ENCODE data around the gene GRM4.

Gene GRM4

DNA sequence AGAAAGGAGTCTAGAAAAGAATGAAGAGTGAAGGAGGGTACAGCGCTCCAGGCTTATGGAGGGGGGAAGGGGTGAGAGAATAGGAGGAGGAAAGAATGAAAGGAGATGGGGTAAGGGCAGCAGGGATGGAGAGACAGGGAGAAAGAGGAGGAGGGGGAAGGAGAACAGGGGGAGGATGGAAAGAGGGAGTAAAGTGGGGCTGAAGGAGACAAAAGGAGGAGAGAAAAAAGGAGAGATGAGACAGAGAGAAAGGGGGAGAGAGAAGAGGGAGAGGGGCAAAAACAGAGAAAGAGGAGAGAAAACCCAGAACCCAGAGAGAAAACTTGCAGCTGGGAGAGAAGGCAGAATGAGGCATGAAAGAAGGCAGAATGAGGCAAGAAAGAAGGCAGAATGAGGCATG lies 110.7 kb downstream of the GRM4 start:
- Histone ChIP-seq H3K36me3 (ENCODE audit: control insufficient read depth in 1 of 2, insufficient read depth in 2 of 2, low read depth in 1 of 2, low read length in 2 of 2) (no peaks in the 10 kb centered on the region), H3K4me1 (ENCODE audit: control insufficient read depth, insufficient read depth, low read depth, low read length) (peaks cover 4% of the 10 kb centered on the region), H3K27me3 (ENCODE audit: control insufficient read depth in 1 of 2, insufficient read depth in 1 of 2, low read length in 2 of 2) (peaks cover 45 to 90% of the 10 kb centered on the region in 2 experiments), H3K4ac (ENCODE audit: low read depth in 1 of 2, low read length in 2 of 2) (no peak overlapping the region), H2AK5ac (ENCODE audit: low read length, severe bottlenecking) (no peak overlapping the region), H3K18ac (ENCODE audit: low read depth in 1 of 2, low read length in 2 of 2) (no peak overlapping the region), H2BK120ac (ENCODE audit: low read depth, low read length) (no peak overlapping the region), H2BK12ac (ENCODE audit: low read length in 2 of 2) (no peak overlapping the region), H3K4me2 (ENCODE audit: low read length, poor library complexity, severe bottlenecking) (no peak overlapping the region), H3K9ac (ENCODE audit: low read length) (no peak overlapping the region), H4K8ac (ENCODE audit: low read length) (no peak overlapping the region), H3K79me1 (replicated peaks; ENCODE audit: low read length, poor library complexity, severe bottlenecking) (no peaks in the 10 kb centered on the region), H3K14ac (ENCODE audit: low read length in 2 of 2) (no peak overlapping the region), H3K23ac (ENCODE audit: low read length in 2 of 2) (no peak overlapping the region), H4K91ac (ENCODE audit: low read length) (no peak overlapping the region), H3K4me3 (ENCODE audit: insufficient read depth in 1 of 2, low read depth in 1 of 2, low read length in 2 of 2) (no peak overlapping the region), H2BK5ac (ENCODE audit: low read depth, low read length, poor library complexity, severe bottlenecking) (no peak overlapping the region), H2AFZ (ENCODE audit: low read depth, low read length) (no peak overlapping the region), H2BK15ac (ENCODE audit: low read depth, poor library complexity, severe bottlenecking) (no peak overlapping the region), H3K27ac (ENCODE audit: low read length, poor library complexity, severe bottlenecking) (no peak overlapping the region), H3K9me3 (ENCODE audit: control insufficient read depth, low read length) (no peaks in the 10 kb centered on the region)
- 93% methylated on average over 1 of the region's 1 CpG for WGBS
- no peak for DNase-seq

DNA sequence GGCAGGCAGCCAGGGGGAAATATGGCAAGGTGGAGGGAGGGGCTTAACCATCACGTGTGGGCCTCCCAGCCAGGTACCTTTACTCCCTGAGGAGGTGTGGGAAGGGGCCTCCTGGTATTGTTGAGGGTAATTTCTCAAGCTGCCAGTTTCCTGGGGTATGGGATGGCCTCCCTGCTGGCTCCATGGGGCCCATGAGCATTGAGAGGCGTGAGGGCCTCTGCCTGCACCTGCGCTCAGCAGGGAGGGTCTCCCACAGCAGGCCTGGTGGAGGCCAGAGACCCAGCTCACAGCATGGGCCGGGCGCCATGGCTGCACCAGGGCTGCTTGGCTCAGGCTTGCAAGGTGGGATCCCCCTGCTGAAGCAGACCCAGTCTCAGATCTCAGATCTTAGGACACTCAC lies 113.0 kb downstream of the GRM4 start:
- H3K23ac ChIP-seq (ENCODE audit: low read length in 2 of 2): no peak overlapping the region
- no peak overlapping the region for H2AK5ac ChIP-seq (ENCODE audit: low read length, severe bottlenecking)
- H4K8ac ChIP-seq (ENCODE audit: low read length): no peak overlapping the region
- peaks cover 31 to 83% of the 10 kb centered on the region in 2 experiments for H3K27me3 ChIP-seq (ENCODE audit: control insufficient read depth in 1 of 2, insufficient read depth in 1 of 2, low read length in 2 of 2)
- no peak overlapping the region for H2BK15ac ChIP-seq (ENCODE audit: low read depth, poor library complexity, severe bottlenecking)
- no peak overlapping the region for H3K4me3 ChIP-seq (ENCODE audit: insufficient read depth in 1 of 2, low read depth in 1 of 2, low read length in 2 of 2)
- no peak for DNase-seq
- H3K36me3 ChIP-seq (ENCODE audit: control insufficient read depth in 1 of 2, insufficient read depth in 2 of 2, low read depth in 1 of 2, low read length in 2 of 2): no peaks in the 10 kb centered on the region
- no peak overlapping the region for H3K4ac ChIP-seq (ENCODE audit: low read depth in 1 of 2, low read length in 2 of 2)
- no peak overlapping the region for H2BK120ac ChIP-seq (ENCODE audit: low read depth, low read length)
- H3K9me3 ChIP-seq (ENCODE audit: control insufficient read depth, low read length): no peaks in the 10 kb centered on the region
- H4K91ac ChIP-seq (ENCODE audit: low read length): no peak overlapping the region
- H2BK5ac ChIP-seq (ENCODE audit: low read depth, low read length, poor library complexity, severe bottlenecking): no peak overlapping the region
- H3K4me2 ChIP-seq (ENCODE audit: low read length, poor library complexity, severe bottlenecking): no peak overlapping the region
- no peak overlapping the region for H3K14ac ChIP-seq (ENCODE audit: low read length in 2 of 2)
- H3K18ac ChIP-seq (ENCODE audit: low read depth in 1 of 2, low read length in 2 of 2): no peak overlapping the region
- H3K27ac ChIP-seq (ENCODE audit: low read length, poor library complexity, severe bottlenecking): no peak overlapping the region
- peaks cover 4% of the 10 kb centered on the region for H3K4me1 ChIP-seq (ENCODE audit: control insufficient read depth, insufficient read depth, low read depth, low read length)
- no peaks in the 10 kb centered on the region for H3K79me1 ChIP-seq (replicated peaks; ENCODE audit: low read length, poor library complexity, severe bottlenecking)
- no peak overlapping the region for H2BK12ac ChIP-seq (ENCODE audit: low read length in 2 of 2)
- H2AFZ ChIP-seq (ENCODE audit: low read depth, low read length): no peak overlapping the region
- WGBS: 79% methylated on average over 5 of the region's 5 CpGs
- no peak overlapping the region for H3K9ac ChIP-seq (ENCODE audit: low read length)

DNA sequence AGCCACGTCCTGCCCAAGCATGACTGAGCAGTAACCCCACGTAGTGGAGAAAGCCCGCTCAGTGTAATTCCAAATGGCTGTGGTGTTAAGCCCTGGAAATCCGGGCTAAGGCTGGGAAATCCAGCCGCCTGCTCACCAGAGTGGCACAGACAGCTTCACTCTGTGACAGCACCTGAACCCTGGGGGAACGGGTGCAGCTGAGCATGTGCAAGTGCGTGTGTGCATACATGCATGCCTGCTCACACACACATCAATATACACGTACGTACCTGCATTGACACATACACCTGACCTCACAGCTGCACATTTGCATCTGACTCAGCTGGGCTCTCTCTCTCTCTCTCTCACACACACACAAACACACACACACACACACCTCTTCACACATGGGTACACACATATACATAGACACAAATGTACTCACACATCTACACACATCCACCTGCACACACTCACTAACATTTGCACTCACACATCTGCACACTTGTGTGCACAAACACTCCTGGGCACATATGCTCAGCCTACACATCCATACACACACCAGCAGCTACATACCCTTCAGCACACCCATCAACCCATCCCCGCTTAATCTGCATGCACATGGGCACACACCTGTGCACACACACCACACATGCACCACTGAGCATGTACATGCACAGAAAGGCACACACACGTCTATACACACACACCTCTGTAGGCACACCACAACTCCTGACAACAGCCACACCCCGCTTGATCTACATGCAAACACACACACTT lies 114.1 kb downstream of the GRM4 start:
- no peaks in the 10 kb centered on the region for H3K36me3 ChIP-seq (ENCODE audit: control insufficient read depth in 1 of 2, insufficient read depth in 2 of 2, low read depth in 1 of 2, low read length in 2 of 2)
- H2BK15ac ChIP-seq (ENCODE audit: low read depth, poor library complexity, severe bottlenecking): no peak overlapping the region
- H3K79me1 ChIP-seq (replicated peaks; ENCODE audit: low read length, poor library complexity, severe bottlenecking): no peaks in the 10 kb centered on the region
- H3K23ac ChIP-seq (ENCODE audit: low read length in 2 of 2): no peak overlapping the region
- H2BK12ac ChIP-seq (ENCODE audit: low read length in 2 of 2): no peak overlapping the region
- no peak overlapping the region for H3K27ac ChIP-seq (ENCODE audit: low read length, poor library complexity, severe bottlenecking)
- no peak overlapping the region for H4K8ac ChIP-seq (ENCODE audit: low read length)
- no peaks in the 10 kb centered on the region for H3K9me3 ChIP-seq (ENCODE audit: control insufficient read depth, low read length)
- no peak overlapping the region for H3K18ac ChIP-seq (ENCODE audit: low read depth in 1 of 2, low read length in 2 of 2)
- no peak for DNase-seq
- no peak overlapping the region for H4K91ac ChIP-seq (ENCODE audit: low read length)
- no peak overlapping the region for H3K9ac ChIP-seq (ENCODE audit: low read length)
- no peak overlapping the region for H2AFZ ChIP-seq (ENCODE audit: low read depth, low read length)
- H3K4me1 ChIP-seq (ENCODE audit: control insufficient read depth, insufficient read depth, low read depth, low read length): peaks cover 9% of the 10 kb centered on the region
- no peak overlapping the region for H3K4me3 ChIP-seq (ENCODE audit: insufficient read depth in 1 of 2, low read depth in 1 of 2, low read length in 2 of 2)
- H3K14ac ChIP-seq (ENCODE audit: low read length in 2 of 2): peak overlapping the region in 1 of 2 experiments; percentile 50
- H2AK5ac ChIP-seq (ENCODE audit: low read length, severe bottlenecking): no peak overlapping the region
- H2BK5ac ChIP-seq (ENCODE audit: low read depth, low read length, poor library complexity, severe bottlenecking): no peak overlapping the region
- H3K4me2 ChIP-seq (ENCODE audit: low read length, poor library complexity, severe bottlenecking): no peak overlapping the region
- no peak overlapping the region for H3K4ac ChIP-seq (ENCODE audit: low read depth in 1 of 2, low read length in 2 of 2)
- H3K27me3 ChIP-seq (ENCODE audit: control insufficient read depth in 1 of 2, insufficient read depth in 1 of 2, low read length in 2 of 2): peaks cover 27 to 82% of the 10 kb centered on the region in 2 experiments
- 84% methylated on average over 12 of the region's 12 CpGs for WGBS
- no peak overlapping the region for H2BK120ac ChIP-seq (ENCODE audit: low read depth, low read length)

DNA sequence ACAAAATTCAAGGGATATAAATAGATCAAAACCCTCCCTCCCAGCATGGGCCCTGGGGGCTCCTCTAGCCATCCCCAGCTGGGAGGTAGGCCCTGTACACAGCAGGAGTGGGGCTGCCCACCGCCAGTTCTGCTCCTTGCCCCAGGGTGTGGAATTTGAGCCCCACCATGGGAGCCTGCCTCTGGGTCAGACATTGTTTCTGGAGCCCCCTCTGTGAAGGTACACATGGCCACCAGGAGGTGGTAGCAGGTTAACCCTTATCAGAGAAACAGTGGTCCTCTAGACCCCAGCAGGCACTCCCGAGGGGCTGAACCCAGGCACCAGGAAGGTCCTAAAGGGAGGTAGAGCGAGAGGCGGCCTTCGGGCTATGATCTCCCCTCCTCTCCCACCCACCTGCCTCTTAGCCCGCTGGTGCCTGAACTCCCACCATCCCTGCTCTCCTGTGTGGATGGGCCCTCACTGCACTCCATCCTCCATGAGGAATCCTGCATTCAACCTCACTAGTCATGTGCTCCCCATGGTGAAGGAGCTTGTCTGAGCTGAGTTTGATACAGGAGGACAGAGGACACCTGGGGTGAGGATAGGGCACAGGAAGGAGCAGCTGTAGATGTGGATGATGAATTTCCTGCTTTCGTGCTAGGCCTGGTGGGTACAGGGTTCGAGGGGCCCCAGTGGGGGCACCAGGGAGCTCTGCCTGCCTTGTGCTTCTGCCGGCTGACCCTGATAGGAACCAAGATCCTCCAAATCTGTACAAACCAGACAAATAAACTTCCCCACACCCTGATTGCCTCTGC lies 114.9 kb downstream of the GRM4 start:
- H3K27me3 ChIP-seq (ENCODE audit: control insufficient read depth in 1 of 2, insufficient read depth in 1 of 2, low read length in 2 of 2): peaks cover 23 to 82% of the 10 kb centered on the region in 2 experiments
- no peaks in the 10 kb centered on the region for H3K9me3 ChIP-seq (ENCODE audit: control insufficient read depth, low read length)
- no peak overlapping the region for H2BK15ac ChIP-seq (ENCODE audit: low read depth, poor library complexity, severe bottlenecking)
- H3K4me3 ChIP-seq (ENCODE audit: insufficient read depth in 1 of 2, low read depth in 1 of 2, low read length in 2 of 2): no peak overlapping the region
- H3K18ac ChIP-seq (ENCODE audit: low read depth in 1 of 2, low read length in 2 of 2): no peak overlapping the region
- H2BK5ac ChIP-seq (ENCODE audit: low read depth, low read length, poor library complexity, severe bottlenecking): no peak overlapping the region
- no peak overlapping the region for H4K8ac ChIP-seq (ENCODE audit: low read length)
- H2AK5ac ChIP-seq (ENCODE audit: low read length, severe bottlenecking): no peak overlapping the region
- H3K14ac ChIP-seq (ENCODE audit: low read length in 2 of 2): no peak overlapping the region
- H3K4me2 ChIP-seq (ENCODE audit: low read length, poor library complexity, severe bottlenecking): no peak overlapping the region
- H2BK12ac ChIP-seq (ENCODE audit: low read length in 2 of 2): no peak overlapping the region
- H3K4me1 ChIP-seq (ENCODE audit: control insufficient read depth, insufficient read depth, low read depth, low read length): peaks cover 9% of the 10 kb centered on the region
- WGBS: 79% methylated on average over 9 of the region's 9 CpGs
- no peak overlapping the region for H3K23ac ChIP-seq (ENCODE audit: low read length in 2 of 2)
- DNase-seq: no peak
- H3K36me3 ChIP-seq (ENCODE audit: control insufficient read depth in 1 of 2, insufficient read depth in 2 of 2, low read depth in 1 of 2, low read length in 2 of 2): no peaks in the 10 kb centered on the region
- no peak overlapping the region for H3K4ac ChIP-seq (ENCODE audit: low read depth in 1 of 2, low read length in 2 of 2)
- H3K27ac ChIP-seq (ENCODE audit: low read length, poor library complexity, severe bottlenecking): no peak overlapping the region
- H4K91ac ChIP-seq (ENCODE audit: low read length): no peak overlapping the region
- H2AFZ ChIP-seq (ENCODE audit: low read depth, low read length): no peak overlapping the region
- H3K9ac ChIP-seq (ENCODE audit: low read length): no peak overlapping the region
- no peaks in the 10 kb centered on the region for H3K79me1 ChIP-seq (replicated peaks; ENCODE audit: low read length, poor library complexity, severe bottlenecking)
- no peak overlapping the region for H2BK120ac ChIP-seq (ENCODE audit: low read depth, low read length)

All from mesenchymal stem cell (in vitro differentiated cells and primary cell).